HUDEP-2 (cell line): Measurements from ENCODE around the gene GMDS.

Source experiments
- DNase-seq, 76 experiments: peaks; one replicate each; lab custom pipeline; 2025; ENCODE audit not compliant: unreplicated experiment in 76 of 76; lab: John Stamatoyannopoulos, UW

GMDS gene

DNA sequence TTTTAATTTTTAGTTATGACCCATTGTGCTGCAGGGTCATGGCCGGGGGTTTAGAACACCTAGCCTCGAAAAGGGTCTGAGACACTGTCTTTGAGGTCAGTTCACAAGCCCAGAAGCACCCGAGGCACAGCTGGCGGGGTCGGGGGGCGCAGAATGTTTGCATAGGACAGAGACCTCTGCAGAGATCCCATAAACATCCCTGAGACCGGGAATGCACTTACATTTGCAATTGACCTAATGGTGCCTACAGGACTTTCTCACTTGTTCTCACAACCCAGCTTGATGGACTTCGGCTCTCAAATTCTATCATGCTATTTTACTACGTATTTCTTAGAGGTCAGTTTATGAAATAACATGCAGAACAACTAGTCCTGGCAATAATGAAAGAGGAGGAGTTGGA is 669.2 kb downstream of the GMDS start:
- DNase-seq = no peak

GRCh38 chr6:1575210-1576041 is 670.0 kb downstream of the GMDS start:
- DNase-seq = no peak

DNA sequence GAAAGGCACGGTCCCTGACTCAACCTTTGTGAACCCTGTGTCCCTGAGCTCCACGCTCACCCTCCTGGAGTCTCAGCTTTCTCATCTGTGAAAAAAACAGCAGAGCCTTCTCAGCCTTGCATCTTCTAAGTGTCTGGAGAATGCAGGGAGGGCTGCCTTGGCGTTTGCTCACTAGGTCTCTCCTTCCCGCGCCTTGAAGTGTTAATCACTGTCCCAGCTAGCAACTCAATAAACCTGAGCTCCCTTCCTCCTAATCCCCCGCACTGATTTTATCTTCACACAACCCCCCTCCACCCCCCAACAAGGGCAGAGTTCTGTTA is 670.6 kb downstream of the GMDS start:
- no peak for DNase-seq

- DNase-seq = no peak
These were observed 671.2 kb downstream of the GMDS start for GRCh38 chr6:1574083-1574761.
